ENCODE measurements around the gene BICD1. TPM values are rescaled to one million over a fixed set of nuclear protein-coding genes. Genes with fewer than 3 reads are reported as not detected.

Gene BICD1
- total RNA-seq, 1 experiment from 2014 or later: 41.3 TPM

DNA sequence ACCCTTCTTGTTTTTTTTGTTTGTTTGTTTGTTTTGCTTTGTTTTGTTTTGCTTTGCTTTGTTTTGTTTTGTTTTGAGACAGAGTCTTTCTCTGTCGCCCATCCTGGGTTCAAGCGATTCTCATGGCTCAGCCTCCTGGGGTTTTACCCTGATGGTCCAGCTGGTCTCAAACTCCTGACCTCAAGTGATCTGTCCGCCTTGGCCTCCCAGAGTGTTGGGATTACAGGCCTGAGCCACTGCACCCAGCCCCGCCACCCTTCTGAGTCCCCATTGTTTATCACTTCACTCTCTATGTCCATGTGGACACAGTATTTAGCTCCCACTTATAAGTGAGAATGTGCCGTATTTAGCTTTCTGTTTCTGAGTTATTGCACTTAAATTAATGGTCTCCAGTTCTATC, 36.9 kb upstream of the BICD1 start:
- no peak overlapping the region for H3K27ac ChIP-seq
- H3K4me1 ChIP-seq (replicated peaks; ENCODE audit: insufficient read depth): no peaks in the 10 kb centered on the region
- no peak overlapping the region for H2AFZ ChIP-seq
- H3K36me3 ChIP-seq (ENCODE audit: low read depth): no peaks in the 10 kb centered on the region
- TF ChIP-seq EZH2 (IDR thresholded peaks at IDR 0.05; ENCODE audit: low read depth): no peak
- intact Hi-C loops (cut with micrococcal nuclease; ENCODE audit: unreplicated experiment): loop anchor here (10.0 kb wide), 1 partner anchor 605 kb away; the partner anchor contains the start of gene DNM1L
- H3K79me2 ChIP-seq (ENCODE audit: low read depth): no peaks in the 10 kb centered on the region
- no peaks in the 10 kb centered on the region for H4K20me1 ChIP-seq (ENCODE audit: insufficient read depth)
- POLR2A ChIA-PET (ENCODE audit: unreplicated experiment): no interaction called here
- no peaks in the 10 kb centered on the region; the same call in 1 of the 2 replicates for H3K9me3 ChIP-seq (ENCODE audit: insufficient read depth, low read depth)
- BruUV-seq (replicated peaks): no TSS peak
- no peak overlapping the region for H3K4me3 ChIP-seq
- DNase-seq: no peak
- CTCF ChIA-PET: interaction anchor here (0.9 kb wide), 1 partner anchor 9 kb away, joined by 10 read pairs; no protein-coding TSS in a partner anchor
- H3F3A ChIP-seq (ENCODE audit: insufficient read depth, low read depth): no peaks in the 10 kb centered on the region
- H3K4me2 ChIP-seq: no peak overlapping the region
- no peaks in the 10 kb centered on the region for H3K27me3 ChIP-seq (ENCODE audit: insufficient read depth, low read depth)
- no peaks in the 10 kb centered on the region for H3K9me2 ChIP-seq (ENCODE audit: insufficient read depth)

DNA sequence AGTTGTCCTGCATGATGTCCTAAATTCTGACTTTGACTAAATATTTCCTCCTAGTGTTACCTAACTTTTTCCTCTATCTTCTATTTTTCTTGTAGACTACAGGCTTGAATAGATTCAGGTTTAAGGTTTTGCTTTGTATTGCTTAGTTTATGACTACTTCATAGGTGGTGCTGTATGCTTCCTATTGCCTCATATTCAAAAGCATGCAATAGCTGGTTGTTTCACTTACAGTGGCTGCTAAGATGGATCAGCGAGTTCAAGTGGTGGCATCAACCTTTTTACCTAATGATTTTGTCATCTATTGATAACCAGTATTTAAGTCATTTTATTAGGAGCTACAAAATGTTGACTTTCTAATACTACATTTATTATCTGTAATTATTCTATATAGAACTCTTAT, 36.3 kb upstream of the BICD1 start:
- intact Hi-C loops (cut with micrococcal nuclease; ENCODE audit: unreplicated experiment): no loop called here
- POLR2A ChIA-PET (ENCODE audit: unreplicated experiment): interaction anchor here (0.6 kb wide), 1 partner anchor 246 kb away, joined by 4 read pairs; no protein-coding TSS in a partner anchor

DNA sequence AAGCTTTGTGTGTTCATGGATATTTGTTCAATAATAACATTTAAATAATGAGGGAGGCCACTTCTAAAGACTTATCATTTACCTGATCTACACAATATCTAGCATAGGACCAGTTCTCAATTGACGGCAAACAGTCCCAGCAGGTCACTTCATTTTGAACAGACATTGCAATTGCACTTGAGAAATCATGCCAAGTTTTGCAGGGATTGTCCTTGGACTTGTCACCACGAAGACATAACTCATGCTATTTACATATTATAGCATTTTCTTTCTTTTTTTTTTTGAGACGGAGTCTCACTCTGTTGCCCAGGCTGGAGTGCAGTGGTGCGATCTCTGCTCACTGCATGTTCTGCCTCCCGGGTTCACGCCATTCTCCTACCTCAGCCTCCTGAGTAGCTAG, 34.5 kb upstream of the BICD1 start:
- no peak for DNase-seq
- no peaks in the 10 kb centered on the region for H3K36me3 ChIP-seq (ENCODE audit: low read depth)
- H3K4me1 ChIP-seq (replicated peaks; ENCODE audit: insufficient read depth): no peaks in the 10 kb centered on the region
- BruUV-seq (replicated peaks): no TSS peak
- CTCF ChIA-PET: interaction anchor here (0.7 kb wide), 1 partner anchor 9 kb away, joined by 4 read pairs; no protein-coding TSS in a partner anchor
- H2AFZ ChIP-seq: no peak overlapping the region
- H4K20me1 ChIP-seq (ENCODE audit: insufficient read depth): no peaks in the 10 kb centered on the region
- no peaks in the 10 kb centered on the region for H3F3A ChIP-seq (ENCODE audit: insufficient read depth, low read depth)
- no peaks in the 10 kb centered on the region for H3K79me2 ChIP-seq (ENCODE audit: low read depth)
- no peaks in the 10 kb centered on the region for H3K9me2 ChIP-seq (ENCODE audit: insufficient read depth)
- POLR2A ChIA-PET (ENCODE audit: unreplicated experiment): no interaction called here
- no peak overlapping the region for H3K4me3 ChIP-seq
- no peaks in the 10 kb centered on the region for H3K27me3 ChIP-seq (ENCODE audit: insufficient read depth, low read depth)
- H3K9me3 ChIP-seq (ENCODE audit: insufficient read depth, low read depth): no peaks in the 10 kb centered on the region; the same call in 1 of the 2 replicates
- no peak for TF ChIP-seq EZH2 (IDR thresholded peaks at IDR 0.05; ENCODE audit: low read depth)
- TF ChIP-seq, protein P1, sequence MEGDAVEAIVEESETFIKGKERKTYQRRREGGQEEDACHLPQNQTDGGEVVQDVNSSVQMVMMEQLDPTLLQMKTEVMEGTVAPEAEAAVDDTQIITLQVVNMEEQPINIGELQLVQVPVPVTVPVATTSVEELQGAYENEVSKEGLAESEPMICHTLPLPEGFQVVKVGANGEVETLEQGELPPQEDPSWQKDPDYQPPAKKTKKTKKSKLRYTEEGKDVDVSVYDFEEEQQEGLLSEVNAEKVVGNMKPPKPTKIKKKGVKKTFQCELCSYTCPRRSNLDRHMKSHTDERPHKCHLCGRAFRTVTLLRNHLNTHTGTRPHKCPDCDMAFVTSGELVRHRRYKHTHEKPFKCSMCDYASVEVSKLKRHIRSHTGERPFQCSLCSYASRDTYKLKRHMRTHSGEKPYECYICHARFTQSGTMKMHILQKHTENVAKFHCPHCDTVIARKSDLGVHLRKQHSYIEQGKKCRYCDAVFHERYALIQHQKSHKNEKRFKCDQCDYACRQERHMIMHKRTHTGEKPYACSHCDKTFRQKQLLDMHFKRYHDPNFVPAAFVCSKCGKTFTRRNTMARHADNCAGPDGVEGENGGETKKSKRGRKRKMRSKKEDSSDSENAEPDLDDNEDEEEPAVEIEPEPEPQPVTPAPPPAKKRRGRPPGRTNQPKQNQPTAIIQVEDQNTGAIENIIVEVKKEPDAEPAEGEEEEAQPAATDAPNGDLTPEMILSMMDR (conservative IDR thresholded peaks at IDR 0.05): no peak
- intact Hi-C loops (cut with micrococcal nuclease; ENCODE audit: unreplicated experiment): no loop called here
- no peak overlapping the region for H3K4me2 ChIP-seq
- H3K27ac ChIP-seq: no peak overlapping the region

More for the DNA sequence above, 36.3 kb upstream of the BICD1 start:
- CTCF ChIA-PET: interaction anchor here (0.9 kb wide), 1 partner anchor 10 kb away, joined by 10 read pairs; no protein-coding TSS in a partner anchor
- TF ChIP-seq EZH2 (IDR thresholded peaks at IDR 0.05; ENCODE audit: low read depth): no peak
- TF ChIP-seq, protein P1 (conservative IDR thresholded peaks at IDR 0.05): no peak
- H3K4me3 ChIP-seq: no peak overlapping the region
- no peak overlapping the region for H2AFZ ChIP-seq
- no peaks in the 10 kb centered on the region for H3K9me2 ChIP-seq (ENCODE audit: insufficient read depth)
- H3F3A ChIP-seq (ENCODE audit: insufficient read depth, low read depth): no peaks in the 10 kb centered on the region
- H3K9me3 ChIP-seq (ENCODE audit: insufficient read depth, low read depth): no peaks in the 10 kb centered on the region; the same call in 1 of the 2 replicates
- H3K27me3 ChIP-seq (ENCODE audit: insufficient read depth, low read depth): no peaks in the 10 kb centered on the region
- DNase-seq: no peak
- no TSS peak for BruUV-seq (replicated peaks)
- H4K20me1 ChIP-seq (ENCODE audit: insufficient read depth): no peaks in the 10 kb centered on the region
- H3K36me3 ChIP-seq (ENCODE audit: low read depth): no peaks in the 10 kb centered on the region
- H3K27ac ChIP-seq: no peak overlapping the region
- no peak overlapping the region for H3K4me2 ChIP-seq
- no peaks in the 10 kb centered on the region for H3K79me2 ChIP-seq (ENCODE audit: low read depth)
- no peaks in the 10 kb centered on the region for H3K4me1 ChIP-seq (replicated peaks; ENCODE audit: insufficient read depth)

GRCh38 chr12:32074432-32074831, 32.2 kb upstream of the BICD1 start:
- Histone ChIP-seq H3F3A (ENCODE audit: insufficient read depth, low read depth) (no peaks in the 10 kb centered on the region), H2AFZ (no peak overlapping the region), H4K20me1 (ENCODE audit: insufficient read depth) (no peaks in the 10 kb centered on the region), H3K4me2 (no peak overlapping the region), H3K27ac (no peak overlapping the region), H3K36me3 (ENCODE audit: low read depth) (no peaks in the 10 kb centered on the region), H3K4me1 (replicated peaks; ENCODE audit: insufficient read depth) (no peaks in the 10 kb centered on the region), H3K9me2 (ENCODE audit: insufficient read depth) (no peaks in the 10 kb centered on the region), H3K4me3 (no peak overlapping the region), H3K79me2 (ENCODE audit: low read depth) (no peaks in the 10 kb centered on the region), H3K27me3 (ENCODE audit: insufficient read depth, low read depth) (no peaks in the 10 kb centered on the region), H3K9me3 (ENCODE audit: insufficient read depth, low read depth) (no peaks in the 10 kb centered on the region; the same call in 1 of the 2 replicates)
- CTCF ChIA-PET: interaction anchor here (0.6 to 0.7 kb wide), 2 partner anchors 60 to 415 kb away, joined by 3 to 5 read pairs; no protein-coding TSS in a partner anchor
- POLR2A ChIA-PET (ENCODE audit: unreplicated experiment): no interaction called here
- BruUV-seq (replicated peaks): no TSS peak
- TF ChIP-seq, protein P1 (conservative IDR thresholded peaks at IDR 0.05): no peak
- TF ChIP-seq EZH2 (IDR thresholded peaks at IDR 0.05; ENCODE audit: low read depth): no peak
- intact Hi-C loops (cut with micrococcal nuclease; ENCODE audit: unreplicated experiment): no loop called here
- DNase-seq: no peak

Data from PC-9 (cell line).